K562 (cell line): ENCODE measurements around the gene COBLL1. TPM values are rescaled to one million over a fixed set of nuclear protein-coding genes. Genes with fewer than 3 reads are reported as not detected.

Source experiments
- CREB1 ChIP-seq, 2 experiments: sonication (generic) in 1 of 2; formaldehyde crosslinking in 1 of 2; IDR thresholded peaks; 2 replicates each; pipeline versions ENCODE4 v1.6.1 to v1.8.0; 2012 to 2022; ENCODE audit warnings: inconsistent platforms in 1 of 2, mild to moderate bottlenecking in 1 of 2, missing genetic modification reagents in 1 of 2, moderate library complexity in 1 of 2
- FIP1L1 ChIP-seq: fragments of 200-400 bp; formaldehyde crosslinking; IDR thresholded peaks from 2 replicates; pipeline ENCODE4 v1.6.1; 2018; ENCODE audit warnings: mild to moderate bottlenecking, low read depth, low read length; ENCODE audit not compliant: poor library complexity, severe bottlenecking
- HNRNPLL ChIP-seq: fragments of 200-400 bp; formaldehyde crosslinking; IDR thresholded peaks from 2 replicates; pipeline ENCODE4 v1.6.1; 2017; ENCODE audit warnings: low read length, low read depth, mild to moderate bottlenecking; ENCODE audit not compliant: poor library complexity, severe bottlenecking
- HNRNPUL1 ChIP-seq: fragments of 200-400 bp; formaldehyde crosslinking; IDR thresholded peaks from 2 replicates; pipeline ENCODE4 v1.6.1; 2017; ENCODE audit warnings: low read length
- NR2F6 ChIP-seq: fragments of 450-650 bp; formaldehyde crosslinking; IDR thresholded peaks from 2 replicates; pipeline ENCODE4 v1.4.0; 2020; ENCODE audit warnings: mild to moderate bottlenecking
- TBP ChIP-seq: optimal IDR thresholded peaks from 2 replicates; pipeline ENCODE3; 2011; ENCODE audit warnings: low read depth, low read length, improper control_type of control experiment
- polyA plus RNA-seq, 8 experiments: library from polyadenylated mRNA; depleted of rRNA in 4 of 8; stranded (reverse) in 5 of 8; unstranded in 3 of 8; fragments of >200 nt; fragmentation: Nextera tagmentation in 2 of 8; fragmentation: Illumina TruSeq in 1 of 8; extraction: Ambion mirVana in 2 of 8; extraction: Trizol in 1 of 8; gene quantifications; 2 replicates each; pipeline versions ENCODE4 v1.2.1 to v1.2.3, GENCODE V29; 2011 to 2014; ENCODE audit warnings: inconsistent platforms in 1 of 8, missing spikeins in 1 of 8
- total RNA-seq, 7 experiments: library from RNA; depleted of rRNA in 6 of 7; stranded (reverse); fragments of >200 nt in 6 of 7; fragmentation: Illumina TruSeq in 2 of 7; extraction: Trizol in 2 of 7; gene quantifications; 2 replicates each; pipeline versions ENCODE4 v1.2.1 to v1.2.3, GENCODE V29; 2011 to 2021; ENCODE audit warnings: low replicate concordance in 1 of 7
- TF ChIP-seq, protein P1 (sequence below), 2 experiments: fragments of 450-650 bp; formaldehyde crosslinking in 1 of 2; IDR thresholded peaks; 2 replicates each; pipeline versions ENCODE4 v1.4.0 to v1.6.1; 2014 to 2020; ENCODE audit warnings: mild to moderate bottlenecking in 2 of 2, borderline replicate concordance in 1 of 2, low read depth in 1 of 2

The COBLL1 gene
- total and polyA plus RNA-seq, 9 of the 15 experiments (the other 6 are each of a cell fraction or from before 2014, with no cell fraction given), result 0.07 to 1.6 (median 0.71) TPM

DNA sequence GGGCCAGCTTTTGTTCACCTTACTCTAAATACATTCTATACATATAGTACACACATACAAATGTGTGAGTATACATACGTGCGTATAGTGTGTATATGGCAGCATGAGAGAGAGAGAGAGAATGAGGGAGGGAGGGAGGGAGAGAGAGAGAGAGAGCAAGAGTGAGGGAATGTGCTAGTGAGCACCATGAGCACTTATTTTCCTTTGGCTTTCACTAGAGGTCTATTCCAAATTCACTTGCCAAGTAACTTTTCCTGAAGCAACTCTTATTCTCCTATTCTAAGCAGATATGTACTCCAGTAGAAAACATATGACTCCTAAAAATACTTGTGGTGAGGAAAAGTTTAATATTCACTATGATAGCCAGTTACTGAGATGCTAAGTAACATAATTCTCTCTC, 85.7 kb downstream of the COBLL1 start (continued):
- TF ChIP-seq, protein P1, sequence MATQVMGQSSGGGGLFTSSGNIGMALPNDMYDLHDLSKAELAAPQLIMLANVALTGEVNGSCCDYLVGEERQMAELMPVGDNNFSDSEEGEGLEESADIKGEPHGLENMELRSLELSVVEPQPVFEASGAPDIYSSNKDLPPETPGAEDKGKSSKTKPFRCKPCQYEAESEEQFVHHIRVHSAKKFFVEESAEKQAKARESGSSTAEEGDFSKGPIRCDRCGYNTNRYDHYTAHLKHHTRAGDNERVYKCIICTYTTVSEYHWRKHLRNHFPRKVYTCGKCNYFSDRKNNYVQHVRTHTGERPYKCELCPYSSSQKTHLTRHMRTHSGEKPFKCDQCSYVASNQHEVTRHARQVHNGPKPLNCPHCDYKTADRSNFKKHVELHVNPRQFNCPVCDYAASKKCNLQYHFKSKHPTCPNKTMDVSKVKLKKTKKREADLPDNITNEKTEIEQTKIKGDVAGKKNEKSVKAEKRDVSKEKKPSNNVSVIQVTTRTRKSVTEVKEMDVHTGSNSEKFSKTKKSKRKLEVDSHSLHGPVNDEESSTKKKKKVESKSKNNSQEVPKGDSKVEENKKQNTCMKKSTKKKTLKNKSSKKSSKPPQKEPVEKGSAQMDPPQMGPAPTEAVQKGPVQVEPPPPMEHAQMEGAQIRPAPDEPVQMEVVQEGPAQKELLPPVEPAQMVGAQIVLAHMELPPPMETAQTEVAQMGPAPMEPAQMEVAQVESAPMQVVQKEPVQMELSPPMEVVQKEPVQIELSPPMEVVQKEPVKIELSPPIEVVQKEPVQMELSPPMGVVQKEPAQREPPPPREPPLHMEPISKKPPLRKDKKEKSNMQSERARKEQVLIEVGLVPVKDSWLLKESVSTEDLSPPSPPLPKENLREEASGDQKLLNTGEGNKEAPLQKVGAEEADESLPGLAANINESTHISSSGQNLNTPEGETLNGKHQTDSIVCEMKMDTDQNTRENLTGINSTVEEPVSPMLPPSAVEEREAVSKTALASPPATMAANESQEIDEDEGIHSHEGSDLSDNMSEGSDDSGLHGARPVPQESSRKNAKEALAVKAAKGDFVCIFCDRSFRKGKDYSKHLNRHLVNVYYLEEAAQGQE (IDR thresholded peaks at IDR 0.05; ENCODE audit: borderline replicate concordance), result no peak
- TF ChIP-seq, protein P1 (CRISPR knock-in tag; IDR thresholded peaks at IDR 0.05; ENCODE audit: low read depth), result no peak
- TF ChIP-seq CREB1 (IDR thresholded peaks at IDR 0.05) (no peak), CREB1 (CRISPR knock-in tag; IDR thresholded peaks at IDR 0.05) (no peak), NR2F6 (CRISPR knock-in tag) (no peak), TBP (no peak), FIP1L1 (no peak), HNRNPLL (no peak), HNRNPUL1 (no peak)
